Right cardiac atrium (tissue), 5 donors: ENCODE data around the gene IGSF9. TPM values are rescaled to one million over a fixed set of nuclear protein-coding genes. Genes with fewer than 3 reads are reported as not detected.

Source experiments
- ATAC-seq, 2 donors: fragments of 200-7000 bp; cut with Tn5 transposase; one replicate each; pipeline versions ENCODE4 v1.8.0 to v1.9.1; 2020; ENCODE audit warnings: moderate library complexity in 2 of 2, mild to moderate bottlenecking in 1 of 2
- DNase-seq, 3 donors: peaks; one replicate each; pipeline ENCODE4 v3.0.0-alpha.2; 2020
- H3K27ac ChIP-seq: one replicate; pipeline ENCODE4 v1.5.1; 2013; ENCODE audit warnings: mild to moderate bottlenecking, low read length, control low read depth, moderate library complexity
- H3K27me3 ChIP-seq: one replicate; pipeline ENCODE4 v1.6.1; 2013; ENCODE audit not compliant: control insufficient read depth, insufficient read depth
- H3K4me1 ChIP-seq: one replicate; pipeline ENCODE4 v1.6.1; 2013; ENCODE audit warnings: low read length; ENCODE audit not compliant: control insufficient read depth, insufficient read depth
- H3K4me3 ChIP-seq: one replicate; pipeline ENCODE4 v1.5.1; 2013; ENCODE audit warnings: low read length, control low read depth
- H3K9me3 ChIP-seq: one replicate; pipeline ENCODE4 v1.6.1; 2013; ENCODE audit warnings: low read length; ENCODE audit not compliant: control insufficient read depth
- WGBS: extraction: QIAGEN DNeasy Blood & Tissue Kit; methylation state at CpG from one replicate; pipeline ENCODE4 v1.1.7; 2013; 5-methylcytosine and 5-hydroxymethylcytosine counted together
- intact Hi-C, 4 donors: fragments of 100-400 bp; cut with DNase I; formaldehyde crosslinking; loops; one replicate each; pipeline versions ENCODE4 v1.11.0 to v1.14.0; 2022 to 2023
- polyA plus RNA-seq: library from polyadenylated mRNA; stranded (reverse); fragments of 200-250 nt; gene quantifications from one replicate; pipeline ENCODE4 v1.2.3, GENCODE V29; 2013
- total RNA-seq, 4 donors: library from RNA; stranded (reverse); fragmentation: NEBNext Ultra II Directional; extraction: Animal tissue kit (Norgen Biotek cat#: 25700); gene quantifications; one replicate each; pipeline ENCODE4 v1.2.1, GENCODE V29; 2021
- donor health status: healthy with polysubstance abuse.
- donor health status: DM: no; HTN: yes; CAD: no.
- donor health status: DM: no; HTN: no; CAD: no.
- donor health status: DM: no; HTN: yes; CAD: no; lungs with severe emphysema.
- donor health status: DM: yes; HTN: yes; CAD: no.

IGSF9 gene
- total and polyA plus RNA-seq, 5 donors = 0.17 to 2.7 (median 2.2) TPM

- H3K27me3 ChIP-seq = no peaks in the 10 kb centered on the region
- under 1% methylated on average over 31 of the region's 31 CpGs for WGBS
- intact Hi-C loops = loop anchor here in 1 of 4 donors (10.0 kb wide), 1 partner anchor 69 kb away; no protein-coding TSS in a partner anchor
- ATAC-seq = peak; percentile 74 to 81
- peak overlapping the region; percentile 94 for H3K27ac ChIP-seq
- peak overlapping the region; percentile 52 for H3K4me3 ChIP-seq
- peak; percentile 94 to 96 (median 96) for DNase-seq
- peaks cover 15% of the 10 kb centered on the region for H3K4me1 ChIP-seq
- no peaks in the 10 kb centered on the region for H3K9me3 ChIP-seq
These were observed 21.2 kb downstream of the IGSF9 start for GRCh38 chr1:159924025-159924790.

- 4% methylated on average over 20 of the region's 20 CpGs for WGBS
- DNase-seq = peak; percentile 92 to 96 (median 93)
- Histone ChIP-seq H3K4me3 (peak overlapping the region; percentile 52), H3K27ac (peak overlapping the region; percentile 94), H3K27me3 (no peaks in the 10 kb centered on the region), H3K9me3 (no peaks in the 10 kb centered on the region), H3K4me1 (peaks cover 16% of the 10 kb centered on the region)
- intact Hi-C loops = loop anchor here in 1 of 4 donors (10.0 kb wide), 1 partner anchor 69 kb away; no protein-coding TSS in a partner anchor
- peak; percentile 71 to 73 for ATAC-seq
These were observed 22.0 kb downstream of the IGSF9 start for GRCh38 chr1:159923203-159924024.

DNA sequence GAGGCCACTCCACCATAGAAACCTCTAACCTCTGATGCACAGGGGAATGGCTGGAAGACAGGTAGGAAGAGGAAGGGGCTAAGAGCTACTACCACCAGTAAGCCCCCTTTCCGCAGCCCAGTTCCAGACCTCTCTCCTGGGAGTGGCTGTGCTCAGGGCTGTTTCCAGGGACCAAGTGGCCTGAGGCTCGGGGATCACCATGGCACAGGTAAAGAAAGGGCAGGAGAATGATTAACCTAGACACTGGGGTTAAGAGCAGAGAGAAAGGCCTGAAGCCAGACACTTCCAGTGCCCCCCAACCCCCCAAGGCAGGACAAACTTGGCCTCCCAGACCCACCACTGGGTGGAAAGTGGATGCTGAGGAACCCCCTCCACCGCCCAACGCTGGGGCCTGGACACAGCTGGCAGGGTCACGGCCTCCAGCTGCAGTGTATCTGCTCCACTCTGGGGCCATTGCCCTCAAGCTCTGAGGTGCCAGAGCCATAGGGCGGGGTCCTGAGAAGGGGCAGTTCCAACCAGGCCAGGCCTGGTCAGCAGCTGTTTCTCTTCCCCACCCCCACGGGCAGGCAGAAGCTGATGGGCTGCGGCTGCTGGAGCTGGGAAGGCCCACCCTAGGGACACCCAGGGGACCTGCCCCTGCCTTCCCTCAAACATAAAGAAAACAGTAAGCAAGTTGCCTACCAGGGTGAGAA, 22.8 kb downstream of the IGSF9 start:
- intact Hi-C loops = loop anchor here in 1 of 4 donors (10.0 kb wide), 1 partner anchor 68 kb away; no protein-coding TSS in a partner anchor
- WGBS = 25% methylated on average over 8 of the region's 8 CpGs
- peak; percentile 9 to 27 for ATAC-seq

DNA sequence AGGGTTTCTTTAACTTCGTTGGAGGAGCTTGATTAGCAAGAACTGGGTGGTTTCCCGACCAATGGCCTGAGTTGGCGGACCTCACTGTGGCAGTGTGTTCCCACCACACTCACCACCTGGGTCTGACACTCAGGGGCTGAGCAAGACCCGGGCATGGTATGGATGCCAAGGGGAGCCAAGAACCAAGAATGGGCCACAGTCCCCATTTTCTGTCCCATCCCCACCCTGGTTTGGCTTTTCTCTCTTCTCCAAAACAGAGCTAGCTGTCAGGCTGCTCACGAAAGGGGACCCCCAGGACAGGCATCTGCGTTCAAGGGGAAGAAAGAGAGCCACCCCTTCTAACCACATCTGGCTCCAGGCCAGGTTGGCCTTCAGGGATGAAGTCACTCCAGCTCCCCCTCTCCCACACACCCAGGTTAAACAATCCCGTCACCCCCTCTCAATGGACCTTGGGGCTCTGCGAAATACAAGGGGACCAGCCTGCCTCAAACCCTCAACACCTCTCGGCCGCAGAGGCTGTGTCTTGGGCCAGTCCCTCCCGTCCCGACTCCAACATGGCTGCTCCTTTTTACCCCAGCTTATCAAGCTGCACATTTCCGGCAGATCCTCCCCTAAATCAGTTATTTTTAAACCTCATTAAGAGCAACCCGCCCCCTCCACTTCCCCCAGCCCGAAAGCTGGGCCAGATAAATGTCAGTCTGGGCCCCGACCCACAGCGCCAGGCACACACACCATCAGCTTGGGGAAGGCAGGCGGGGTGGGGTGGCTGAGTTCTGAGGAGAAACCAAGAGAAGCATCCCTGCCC, 23.5 kb downstream of the IGSF9 start:
- Histone ChIP-seq H3K4me3 (peak overlapping the region; percentile 52), H3K27ac (peak overlapping the region; percentile 94), H3K9me3 (no peaks in the 10 kb centered on the region), H3K27me3 (no peaks in the 10 kb centered on the region), H3K4me1 (peaks cover 23% of the 10 kb centered on the region)
- DNase-seq (peak; percentile 59 to 76 (median 74)), ATAC-seq (no peak)
- 21% methylated on average over 18 of the region's 18 CpGs for WGBS
- intact Hi-C loops = loop anchor here in 1 of 4 donors (10.0 kb wide), 1 partner anchor 67 kb away; no protein-coding TSS in a partner anchor

More for the DNA sequence above, 22.8 kb downstream of the IGSF9 start:
- H3K27me3 ChIP-seq = no peaks in the 10 kb centered on the region
- peak overlapping the region; percentile 94 for H3K27ac ChIP-seq
- H3K4me3 ChIP-seq = peak overlapping the region; percentile 52
- no peaks in the 10 kb centered on the region for H3K9me3 ChIP-seq
- DNase-seq = peak; percentile 88 to 94 (median 90)
- H3K4me1 ChIP-seq = peaks cover 19% of the 10 kb centered on the region

DNA sequence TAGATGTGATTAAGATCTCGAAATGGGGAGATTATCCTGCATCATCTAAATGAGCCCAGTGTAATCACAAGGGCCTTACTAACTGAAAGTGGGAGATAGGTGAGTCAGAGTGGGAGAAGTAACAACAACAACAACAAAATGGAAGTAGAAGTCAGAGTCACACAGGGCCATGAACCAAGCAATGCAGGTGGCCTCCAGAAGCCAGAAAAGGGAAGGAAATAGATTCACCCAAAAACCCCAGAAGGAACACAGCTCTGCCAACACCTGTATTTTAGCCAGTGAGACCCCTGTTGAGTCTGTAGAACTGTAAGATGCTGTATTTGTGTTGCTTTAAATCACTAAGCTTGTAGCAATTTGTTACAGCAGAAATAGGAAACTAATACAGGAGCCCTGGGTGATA, 24.2 kb downstream of the IGSF9 start:
- Histone ChIP-seq H3K27me3 (no peaks in the 10 kb centered on the region), H3K4me3 (no peak overlapping the region), H3K4me1 (peaks cover 28% of the 10 kb centered on the region), H3K27ac (peak overlapping the region; percentile 94), H3K9me3 (no peaks in the 10 kb centered on the region)
- WGBS = 49% methylated on average over 1 of the region's 1 CpG
- intact Hi-C loops = loop anchor here in 1 of 4 donors (10.0 kb wide), 1 partner anchor 66 kb away; no protein-coding TSS in a partner anchor
- DNase-seq (no peak), ATAC-seq (no peak)

DNA sequence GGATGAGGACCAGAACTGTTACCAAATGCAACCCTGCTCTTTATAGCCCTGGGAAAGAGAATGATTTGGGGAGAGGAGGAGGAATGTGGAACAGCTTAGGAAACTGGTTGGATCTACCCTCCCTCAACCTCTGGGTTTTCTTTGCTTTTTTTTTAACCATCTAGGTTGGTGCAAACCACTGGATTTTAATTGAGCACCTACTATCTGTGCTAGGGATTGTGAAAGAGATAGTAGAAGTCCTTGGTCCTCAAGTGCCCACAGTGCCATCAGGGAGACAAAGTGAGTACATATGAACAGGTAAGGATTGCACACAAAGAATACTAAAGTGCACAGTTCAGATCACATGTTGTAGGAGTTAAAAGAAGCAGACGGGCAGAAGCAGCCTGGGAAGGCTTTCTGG, 24.8 kb downstream of the IGSF9 start:
- DNase-seq (no peak), ATAC-seq (no peak)
- Histone ChIP-seq H3K27ac (no peak overlapping the region), H3K4me1 (peaks cover 29% of the 10 kb centered on the region), H3K27me3 (no peaks in the 10 kb centered on the region), H3K9me3 (no peaks in the 10 kb centered on the region), H3K4me3 (no peak overlapping the region)
- intact Hi-C loops = loop anchor here in 1 of 4 donors (10.0 kb wide), 1 partner anchor 66 kb away; no protein-coding TSS in a partner anchor
- 69% methylated on average over 1 of the region's 1 CpG for WGBS

- H3K4me3 ChIP-seq = no peak overlapping the region
- peaks cover 29% of the 10 kb centered on the region for H3K4me1 ChIP-seq
- DNase-seq = peak in 1 of 3 donors; percentile 23
- intact Hi-C loops = loop anchor here in 1 of 4 donors (10.0 kb wide), 1 partner anchor 65 kb away; no protein-coding TSS in a partner anchor
- H3K27ac ChIP-seq = no peak overlapping the region
- WGBS = 72% methylated on average over 10 of the region's 10 CpGs
- ATAC-seq = no peak
- no peaks in the 10 kb centered on the region for H3K27me3 ChIP-seq
- no peaks in the 10 kb centered on the region for H3K9me3 ChIP-seq
These were observed 25.2 kb downstream of the IGSF9 start for GRCh38 chr1:159920202-159920601.

DNA sequence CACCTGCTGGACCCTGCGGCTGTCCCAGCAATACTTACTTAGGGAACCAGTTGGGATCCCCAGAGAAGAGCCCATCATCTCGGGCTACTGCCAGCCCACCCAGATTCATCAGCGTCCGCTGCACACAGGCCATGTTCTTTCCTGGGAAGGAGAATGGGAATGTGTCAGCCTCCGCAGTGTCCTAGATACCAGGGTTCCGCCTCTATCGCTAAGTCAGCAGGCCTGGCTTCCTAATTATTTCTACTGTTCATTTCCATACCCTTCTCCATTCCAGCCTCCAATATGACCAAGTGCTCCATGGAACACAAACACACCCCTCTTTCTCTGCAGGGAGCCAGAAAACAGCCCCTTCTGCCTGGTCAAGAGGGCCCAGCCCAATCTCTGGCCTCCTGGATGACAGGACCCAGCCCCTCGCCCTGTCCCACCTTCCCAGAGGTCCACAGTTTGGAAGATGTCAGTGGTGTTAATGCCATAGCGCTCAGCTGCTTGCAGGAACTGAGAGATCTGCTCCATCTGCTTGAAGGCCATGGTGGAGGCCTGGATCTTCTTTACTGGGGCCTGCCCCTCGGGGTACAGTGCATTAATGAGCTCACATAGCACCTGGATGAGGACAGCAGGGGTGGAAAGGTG, 26.1 kb downstream of the IGSF9 start:
- WGBS = 92% methylated on average over 10 of the region's 10 CpGs
- Histone ChIP-seq H3K27ac (no peak overlapping the region), H3K4me1 (peaks cover 29% of the 10 kb centered on the region), H3K4me3 (no peak overlapping the region), H3K27me3 (no peaks in the 10 kb centered on the region), H3K9me3 (no peaks in the 10 kb centered on the region)
- intact Hi-C loops = no loop called here
- ATAC-seq (no peak), DNase-seq (no peak)

DNA sequence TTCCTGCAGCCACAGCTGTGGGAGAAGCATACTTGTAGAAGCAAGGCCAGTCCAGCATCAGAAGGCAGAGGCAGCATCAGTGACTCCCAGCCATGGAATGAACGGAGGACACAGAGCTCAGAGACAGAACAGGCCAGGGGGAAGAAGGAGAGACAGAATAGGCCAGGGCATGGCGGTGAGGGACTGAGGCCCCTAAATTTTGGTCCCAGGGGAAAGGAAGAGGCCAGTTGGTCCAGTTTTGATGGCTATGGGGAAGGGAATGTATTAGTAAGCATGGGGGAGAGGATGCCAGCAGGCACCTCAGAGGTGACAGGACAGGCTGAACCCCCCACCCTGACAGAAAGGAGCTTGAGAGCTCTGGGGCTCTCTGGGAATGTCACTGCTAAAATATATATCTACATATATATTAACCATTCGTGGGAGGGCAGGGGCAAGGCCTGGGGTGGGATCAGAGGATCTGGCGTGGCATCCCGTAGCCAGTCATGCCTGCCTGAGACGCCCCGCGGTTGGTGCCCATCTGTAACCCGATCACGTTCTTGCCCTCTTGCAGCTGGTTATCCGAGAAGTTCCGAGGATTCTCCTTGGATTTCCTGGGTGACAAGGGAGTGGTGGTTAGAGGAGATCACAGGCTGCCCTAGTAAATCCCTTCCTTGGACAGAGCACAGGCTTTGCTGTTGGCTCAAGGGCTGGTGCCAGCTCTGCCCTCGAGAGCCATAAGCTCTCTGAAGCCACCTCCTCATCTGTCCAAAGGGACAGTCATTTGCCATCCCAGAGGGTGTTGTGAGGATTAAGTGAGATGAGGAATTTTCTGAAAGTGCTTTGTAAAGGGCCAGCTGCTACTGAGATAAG, 26.8 kb downstream of the IGSF9 start:
- ATAC-seq (no peak), DNase-seq (no peak)
- Histone ChIP-seq H3K9me3 (no peaks in the 10 kb centered on the region), H3K27me3 (no peaks in the 10 kb centered on the region), H3K4me1 (peaks cover 29% of the 10 kb centered on the region), H3K4me3 (no peak overlapping the region), H3K27ac (no peak overlapping the region)
- WGBS = 85% methylated on average over 13 of the region's 13 CpGs
- intact Hi-C loops = no loop called here
